GM21390 (cell line): ENCODE results near the gene CANT1.
"Not testable (repeated sequence)": the region's sequence is repeated elsewhere in the genome, so short reads cannot be mapped to it uniquely, and the experiment has no call there.

Experiments used
- ATAC-seq: cut with Tn5 transposase; IDR thresholded peaks from one replicate; pipeline ENCODE4 v1.9.1; 2021; ENCODE audit not compliant: unreplicated experiment

The CANT1 gene

GRCh38 chr17:78962345-78962983, 47.1 kb downstream of the CANT1 start:
- ATAC-seq: no peak

GRCh38 chr17:78961571-78961970, 48.0 kb downstream of the CANT1 start:
- no peak for ATAC-seq

- ATAC-seq: no peak
Measured at GRCh38 chr17:78960928-78961327, 48.6 kb downstream of the CANT1 start.

GRCh38 chr17:78959803-78960202, 49.8 kb downstream of the CANT1 start:
- ATAC-seq: no peak

- ATAC-seq: no peak
Measured at GRCh38 chr17:78958641-78959127, 50.9 kb downstream of the CANT1 start.

- no peak for ATAC-seq
Measured at GRCh38 chr17:78957128-78957527, 52.4 kb downstream of the CANT1 start.

GRCh38 chr17:78956254-78956653, 53.3 kb downstream of the CANT1 start:
- no peak for ATAC-seq

- ATAC-seq: no peak
Measured at GRCh38 chr17:78954684-78955083, 54.9 kb downstream of the CANT1 start.

GRCh38 chr17:78953356-78954350, 55.9 kb downstream of the CANT1 start:
- no peak for ATAC-seq

GRCh38 chr17:78952706-78953105, 56.9 kb downstream of the CANT1 start:
- ATAC-seq: no peak

GRCh38 chr17:78951967-78952551, 57.5 kb downstream of the CANT1 start:
- ATAC-seq: no peak

- no peak for ATAC-seq
Measured at GRCh38 chr17:78950870-78951269, 58.7 kb downstream of the CANT1 start.

GRCh38 chr17:78947235-78948149, 62.1 kb downstream of the CANT1 start:
- ATAC-seq: no peak

GRCh38 chr17:78946631-78947030, 62.9 kb downstream of the CANT1 start:
- ATAC-seq: no peak

- no peak for ATAC-seq
Measured at GRCh38 chr17:78946131-78946530, 63.4 kb downstream of the CANT1 start.

GRCh38 chr17:78945455-78945854, 64.1 kb downstream of the CANT1 start:
- not testable (repeated sequence) for ATAC-seq

GRCh38 chr17:78944956-78945355, 64.6 kb downstream of the CANT1 start:
- ATAC-seq: no peak

- ATAC-seq: no peak
Measured at GRCh38 chr17:78944026-78944425, 65.5 kb downstream of the CANT1 start.
